HL-60 (cell line): ENCODE results near the gene SNAPC4.
"Not testable (repeated sequence)": the region's sequence is repeated elsewhere in the genome, so short reads cannot be mapped to it uniquely, and the experiment has no call there.

Experiments
- DNase-seq, 2 experiments: peaks; one replicate each; pipeline ENCODE4 v3.0.0-alpha.2; 2010 to 2020; ENCODE audit warnings: low read depth in 1 of 2, low spot score in 1 of 2
- H3K27ac ChIP-seq: fragments of 250-450 bp; sonication (Bioruptor Pico); replicated peaks from 2 replicates; pipeline ENCODE4 v1.5.1; 2020; ENCODE audit warnings: mild to moderate bottlenecking, moderate library complexity
- H3K27me3 ChIP-seq: fragments of 250-450 bp; sonication (Bioruptor Pico); 2 replicates; pipeline ENCODE4 v1.5.1; 2021; ENCODE audit warnings: mild to moderate bottlenecking, moderate library complexity; ENCODE audit not compliant: insufficient read depth, poor library complexity, severe bottlenecking
- H3K4me3 ChIP-seq: replicated peaks from 2 replicates; pipeline ENCODE4 v1.5.1; 2011; ENCODE audit warnings: mild to moderate bottlenecking, control low read depth, low read length; ENCODE audit not compliant: insufficient read depth
- CTCF ChIP-seq: IDR thresholded peaks from one replicate; pipeline ENCODE4 v1.5.1; 2011; ENCODE audit warnings: low read length, control low read depth, inconsistent platforms; ENCODE audit not compliant: insufficient read depth
- GABPA ChIP-seq: IDR thresholded peaks from 2 replicates; pipeline ENCODE4 v1.6.1; 2012; ENCODE audit warnings: low read depth
- POLR2AphosphoS5 ChIP-seq: IDR thresholded peaks from 2 replicates; pipeline ENCODE4 v1.6.1; 2012; ENCODE audit warnings: low read depth
- REST ChIP-seq: IDR thresholded peaks from 2 replicates; pipeline ENCODE4 v1.6.1; 2012; ENCODE audit warnings: low read depth; ENCODE audit not compliant: insufficient replicate concordance
- SPI1 ChIP-seq: IDR thresholded peaks from 2 replicates; pipeline ENCODE4 v1.6.1; 2012; ENCODE audit warnings: low read depth, mild to moderate bottlenecking, borderline replicate concordance

SNAPC4 gene

GRCh38 chr9:136353757-136354488 lies 46.0 kb downstream of the SNAPC4 start:
- DNase-seq, result no peak
- Histone ChIP-seq H3K27me3 (no peaks in the 10 kb centered on the region), H3K27ac (no peak overlapping the region), H3K4me3 (no peak overlapping the region)
- TF ChIP-seq SPI1, result no peak
- TF ChIP-seq GABPA, result no peak
- no peak for TF ChIP-seq POLR2AphosphoS5
- TF ChIP-seq CTCF, result no peak
- TF ChIP-seq REST, result no peak

DNA sequence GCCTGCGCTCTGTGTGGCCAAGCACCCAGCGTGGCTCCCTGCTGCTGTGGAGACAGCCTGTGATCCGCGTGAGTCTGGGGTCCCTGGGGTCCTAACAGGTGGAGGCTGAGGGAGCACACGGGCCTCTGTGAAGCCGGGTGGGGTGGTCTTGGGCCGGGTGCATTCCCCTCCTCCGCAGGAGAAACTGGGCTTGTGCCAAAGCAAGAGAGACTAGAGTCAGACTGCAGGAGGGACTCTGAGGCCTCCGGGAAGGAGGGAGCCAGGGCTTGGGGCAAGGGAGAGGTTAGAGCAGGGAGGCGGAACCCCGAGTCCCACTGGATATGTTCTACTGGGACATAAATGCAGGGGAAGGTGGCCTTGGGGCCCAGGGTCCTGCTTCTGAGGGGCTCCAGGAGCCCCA lies 46.9 kb downstream of the SNAPC4 start:
- Histone ChIP-seq H3K27me3 (no peaks in the 10 kb centered on the region), H3K27ac (no peak overlapping the region), H3K4me3 (no peak overlapping the region)
- TF ChIP-seq CTCF (no peak), GABPA (no peak), POLR2AphosphoS5 (no peak), SPI1 (no peak), REST (no peak)
- no peak for DNase-seq

GRCh38 chr9:136352682-136353081 lies 47.3 kb downstream of the SNAPC4 start:
- Histone ChIP-seq H3K27ac (no peak overlapping the region), H3K27me3 (no peaks in the 10 kb centered on the region), H3K4me3 (no peak overlapping the region)
- DNase-seq, result no peak
- TF ChIP-seq SPI1 (no peak), GABPA (no peak), CTCF (no peak), POLR2AphosphoS5 (no peak), REST (no peak)

GRCh38 chr9:136351868-136352267 lies 48.1 kb downstream of the SNAPC4 start:
- H3K27ac ChIP-seq, DNase-seq, H3K27me3 ChIP-seq, H3K4me3 ChIP-seq: not testable (repeated sequence)
